Activated effector memory CD4-positive, alpha-beta T cell treated with anti-CD3 and anti-CD28 coated beads, Interleukin-2, amount 50 U/mL, for 16 hours (primary cell): Measurements from ENCODE around the gene HSP90AB1.
"Not testable (repeated sequence)": the region's sequence is repeated elsewhere in the genome, so short reads cannot be mapped to it uniquely, and the experiment has no call there.

ENCODE experiments used
- DNase-seq: peaks from one replicate; pipeline ENCODE4 v3.0.0-alpha.2; 2020

The HSP90AB1 gene

DNA sequence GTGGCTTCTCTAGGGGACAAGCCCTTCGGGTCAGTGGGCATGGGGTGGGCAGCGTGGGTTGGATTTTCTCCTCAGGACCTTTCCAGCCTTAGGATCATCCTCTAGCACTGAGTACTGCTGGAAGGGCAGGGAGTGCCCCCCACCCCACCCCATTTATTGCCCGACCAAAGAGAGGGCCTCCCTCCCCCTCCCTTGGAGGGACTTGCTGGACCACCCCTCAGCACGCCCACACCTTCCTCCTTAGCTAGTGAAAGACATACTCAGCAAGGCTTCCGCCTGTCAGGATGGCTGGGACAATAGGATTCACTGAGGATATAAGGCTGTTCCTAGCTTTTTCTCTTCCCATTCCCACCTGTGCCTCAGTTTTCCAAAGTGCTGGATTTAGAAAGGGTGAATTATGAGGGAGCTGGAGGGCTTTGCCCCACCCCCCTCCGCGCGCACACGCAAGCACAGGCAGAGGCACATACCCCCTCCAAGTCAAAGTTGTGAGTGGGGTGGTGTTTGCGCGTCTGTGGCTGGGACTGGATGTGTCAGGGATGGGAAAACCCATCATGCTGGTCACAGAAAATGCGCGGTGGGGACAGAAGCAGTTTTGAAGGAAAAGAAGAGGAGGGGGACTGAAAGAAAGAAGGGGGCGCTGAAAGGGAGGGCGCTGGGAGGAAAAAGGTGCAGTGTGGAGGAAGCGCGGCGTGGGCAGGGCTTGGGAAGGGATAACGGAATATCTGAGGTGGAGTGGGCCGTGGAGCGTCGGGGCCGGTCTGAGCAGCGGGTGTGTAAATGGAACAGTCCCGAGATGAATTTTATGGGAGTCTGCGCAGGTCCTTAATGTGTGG, 24.2 kb upstream of the HSP90AB1 start:
- no peak for DNase-seq

- peak; percentile 93 for DNase-seq
Observed at GRCh38 chr6:44223319-44224028, 23.4 kb upstream of the HSP90AB1 start, which contains the start of gene SLC29A1. Gene SLC29A1 (plus strand): TSS chr6:44223595. CDS start chr6:44227314, 3,719 bp downstream.

DNA sequence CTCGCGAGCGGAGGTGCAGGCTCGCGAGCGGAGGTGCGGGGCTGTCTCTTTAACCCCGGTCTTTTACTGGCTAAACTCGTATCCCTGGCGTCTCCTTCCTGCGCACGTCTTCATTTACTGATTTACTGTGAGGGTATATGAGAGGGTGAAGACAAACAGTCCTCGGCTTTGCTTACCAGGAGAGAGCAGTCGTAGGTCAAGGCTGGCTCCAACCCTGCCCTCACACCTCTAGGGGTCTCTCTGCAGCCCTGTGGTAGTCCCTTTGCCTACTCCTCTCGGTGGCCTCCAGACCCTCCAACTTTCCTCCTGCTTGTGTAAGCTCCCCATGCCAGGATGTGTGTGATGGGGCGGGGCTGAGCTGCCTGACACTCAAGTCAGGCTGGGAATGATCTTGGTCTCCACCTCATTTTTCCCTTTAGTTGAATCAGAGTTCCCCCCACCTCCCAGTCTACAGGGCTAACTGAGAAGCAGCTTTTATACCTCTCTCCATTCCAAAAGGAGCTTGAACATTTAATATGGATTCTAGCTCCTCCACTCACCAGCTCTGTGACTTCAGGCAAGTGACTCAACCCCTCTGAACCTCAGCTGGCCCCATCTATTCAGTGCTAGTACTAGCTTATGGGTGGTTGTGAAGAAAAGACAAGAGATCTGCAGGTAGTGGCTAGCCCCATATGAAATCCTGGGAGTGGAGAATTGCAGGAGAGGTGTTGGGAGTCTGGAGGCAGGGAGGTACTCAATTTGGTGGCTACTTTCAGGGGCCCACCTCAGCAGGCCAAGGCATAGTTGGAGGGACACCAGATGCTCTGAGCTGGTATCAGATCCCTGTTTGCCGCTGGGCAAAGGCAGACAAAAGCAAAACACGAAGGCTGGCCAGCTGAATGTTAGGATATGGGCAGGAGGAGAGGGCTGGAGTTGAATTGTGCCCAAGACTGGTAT, 22.6 kb upstream of the HSP90AB1 start:
- no peak for DNase-seq

GRCh38 chr6:44224965-44225305, 22.0 kb upstream of the HSP90AB1 start:
- no peak for DNase-seq

GRCh38 chr6:44225579-44226325, 21.1 kb upstream of the HSP90AB1 start:
- DNase-seq, result no peak

- DNase-seq, result no peak
Observed at GRCh38 chr6:44226368-44227147, 20.3 kb upstream of the HSP90AB1 start.

DNA sequence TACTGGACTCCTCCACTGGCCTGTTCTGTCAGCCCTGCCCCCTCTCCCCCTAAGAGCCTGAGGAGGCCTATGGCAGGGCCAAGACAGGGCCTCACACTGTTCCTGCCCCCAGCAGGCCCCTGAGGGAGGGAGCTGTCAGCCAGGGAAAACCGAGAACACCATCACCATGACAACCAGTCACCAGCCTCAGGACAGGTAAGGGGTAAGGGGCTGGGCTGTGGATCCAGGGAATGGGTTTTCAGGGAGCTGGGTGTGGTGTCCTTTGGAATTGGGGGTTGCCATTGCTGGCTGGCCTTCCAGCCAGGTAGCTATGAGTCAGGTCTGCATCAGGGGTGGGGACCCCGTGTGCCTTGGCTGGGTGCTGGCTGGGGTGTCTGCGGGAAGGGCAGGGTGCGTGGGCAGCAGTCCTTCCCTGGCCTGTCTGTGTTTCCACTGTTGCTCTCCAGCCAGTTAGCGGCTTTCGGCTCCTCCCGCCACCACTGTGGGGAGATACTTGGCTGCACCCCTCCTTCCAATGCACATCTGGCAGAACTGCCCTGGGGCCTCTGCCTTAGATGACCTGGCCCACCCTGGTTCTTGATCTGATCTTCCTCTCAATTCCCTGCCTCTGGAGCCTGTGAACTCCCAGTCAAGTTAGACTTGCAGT, 19.6 kb upstream of the HSP90AB1 start:
- DNase-seq, result no peak

DNA sequence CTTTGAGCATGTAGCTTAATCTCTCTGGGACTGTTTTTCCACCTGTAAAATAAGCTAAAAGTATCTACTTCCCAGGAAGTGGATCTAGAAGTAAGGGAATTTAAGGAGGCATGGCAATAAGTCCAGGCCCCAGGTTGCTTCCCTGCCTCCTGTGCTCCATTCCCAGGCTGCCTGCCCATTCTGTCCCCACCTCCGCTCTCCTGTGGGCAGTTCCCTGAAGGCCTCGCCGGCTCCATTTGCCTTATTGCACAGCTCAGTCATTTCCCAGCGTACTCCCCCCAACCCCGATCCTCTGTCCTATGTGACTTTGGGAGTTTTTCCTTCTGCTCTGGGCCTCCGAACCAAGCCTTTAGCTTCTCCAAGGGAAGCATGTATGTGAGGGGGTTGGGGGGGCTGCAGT, 18.9 kb upstream of the HSP90AB1 start:
- no peak for DNase-seq

DNA sequence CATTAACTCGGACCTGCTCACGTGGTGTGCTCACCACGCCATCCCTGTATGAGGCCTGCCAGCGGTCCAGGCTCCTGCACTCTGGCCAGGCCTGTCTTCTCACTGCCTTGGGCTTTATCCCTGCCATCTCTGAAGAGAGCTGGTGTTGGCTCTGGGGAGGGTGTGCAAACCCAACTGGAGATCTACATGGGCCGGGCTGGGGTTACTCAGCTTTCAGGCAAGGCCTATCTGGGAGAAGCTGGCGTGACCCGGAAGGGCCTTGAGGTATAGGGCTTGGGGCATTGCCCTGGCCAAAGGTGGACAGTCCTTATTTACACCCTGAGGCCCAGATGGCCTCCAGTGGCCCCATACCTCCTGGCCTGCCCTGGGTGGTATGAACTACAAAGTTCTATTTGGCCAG, 18.5 kb upstream of the HSP90AB1 start:
- DNase-seq, result no peak

GRCh38 chr6:44228836-44229235, 18.1 kb upstream of the HSP90AB1 start:
- no peak for DNase-seq

DNA sequence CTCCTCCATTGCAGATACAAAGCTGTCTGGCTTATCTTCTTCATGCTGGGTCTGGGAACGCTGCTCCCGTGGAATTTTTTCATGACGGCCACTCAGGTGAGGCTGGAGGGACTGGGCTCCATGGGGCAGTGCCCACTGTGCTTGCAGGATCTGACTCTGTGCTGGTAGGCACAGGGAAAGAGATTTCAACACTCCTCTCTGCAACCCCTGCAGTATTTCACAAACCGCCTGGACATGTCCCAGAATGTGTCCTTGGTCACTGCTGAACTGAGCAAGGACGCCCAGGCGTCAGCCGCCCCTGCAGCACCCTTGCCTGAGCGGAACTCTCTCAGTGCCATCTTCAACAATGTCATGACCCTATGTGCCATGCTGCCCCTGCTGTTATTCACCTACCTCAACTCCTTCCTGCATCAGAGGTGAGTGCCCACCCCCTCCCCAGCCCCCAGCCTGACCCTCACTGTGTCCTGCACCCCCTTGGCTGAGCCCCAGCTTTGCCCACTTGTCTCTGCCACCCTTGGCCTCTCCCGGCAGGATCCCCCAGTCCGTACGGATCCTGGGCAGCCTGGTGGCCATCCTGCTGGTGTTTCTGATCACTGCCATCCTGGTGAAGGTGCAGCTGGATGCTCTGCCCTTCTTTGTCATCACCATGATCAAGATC, 17.4 kb upstream of the HSP90AB1 start:
- no peak for DNase-seq

- DNase-seq, result no peak
Observed at GRCh38 chr6:44230034-44230675, 16.7 kb upstream of the HSP90AB1 start.

DNA sequence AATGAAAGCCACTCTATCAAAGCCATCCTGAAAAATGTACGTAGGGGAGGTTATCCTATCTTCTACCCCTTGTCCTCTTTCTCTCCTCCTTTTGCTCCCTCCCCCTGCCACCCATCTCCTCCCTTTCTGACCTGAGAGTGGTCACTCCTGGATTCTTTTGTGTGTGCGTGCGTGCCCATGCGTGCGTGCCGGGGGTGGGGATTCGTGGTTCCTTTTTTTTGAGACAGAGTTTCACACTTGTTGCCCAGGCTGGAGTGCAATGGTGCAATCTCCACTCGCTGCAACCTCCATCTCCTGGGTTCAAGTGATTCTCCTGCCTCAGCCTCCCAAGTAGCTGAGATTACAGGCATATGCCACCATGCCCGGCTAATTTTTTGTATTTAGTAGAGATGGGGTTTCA, 15.5 kb upstream of the HSP90AB1 start:
- DNase-seq, result not testable (repeated sequence)

- no peak for DNase-seq
Observed at GRCh38 chr6:44232676-44233566, 14.0 kb upstream of the HSP90AB1 start.

DNA sequence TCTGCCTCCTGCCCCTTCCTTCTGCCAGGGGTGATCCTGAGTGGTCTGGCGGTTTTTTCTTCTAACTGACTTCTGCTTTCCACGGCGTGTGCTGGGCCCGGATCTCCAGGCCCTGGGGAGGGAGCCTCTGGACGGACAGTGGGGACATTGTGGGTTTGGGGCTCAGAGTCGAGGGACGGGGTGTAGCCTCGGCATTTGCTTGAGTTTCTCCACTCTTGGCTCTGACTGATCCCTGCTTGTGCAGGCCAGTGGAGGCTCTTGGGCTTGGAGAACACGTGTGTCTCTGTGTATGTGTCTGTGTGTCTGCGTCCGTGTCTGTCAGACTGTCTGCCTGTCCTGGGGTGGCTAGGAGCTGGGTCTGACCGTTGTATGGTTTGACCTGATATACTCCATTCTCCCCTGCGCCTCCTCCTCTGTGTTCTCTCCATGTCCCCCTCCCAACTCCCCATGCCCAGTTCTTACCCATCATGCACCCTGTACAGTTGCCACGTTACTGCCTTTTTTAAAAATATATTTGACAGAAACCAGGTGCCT, 13.3 kb upstream of the HSP90AB1 start:
- DNase-seq, result no peak

DNA sequence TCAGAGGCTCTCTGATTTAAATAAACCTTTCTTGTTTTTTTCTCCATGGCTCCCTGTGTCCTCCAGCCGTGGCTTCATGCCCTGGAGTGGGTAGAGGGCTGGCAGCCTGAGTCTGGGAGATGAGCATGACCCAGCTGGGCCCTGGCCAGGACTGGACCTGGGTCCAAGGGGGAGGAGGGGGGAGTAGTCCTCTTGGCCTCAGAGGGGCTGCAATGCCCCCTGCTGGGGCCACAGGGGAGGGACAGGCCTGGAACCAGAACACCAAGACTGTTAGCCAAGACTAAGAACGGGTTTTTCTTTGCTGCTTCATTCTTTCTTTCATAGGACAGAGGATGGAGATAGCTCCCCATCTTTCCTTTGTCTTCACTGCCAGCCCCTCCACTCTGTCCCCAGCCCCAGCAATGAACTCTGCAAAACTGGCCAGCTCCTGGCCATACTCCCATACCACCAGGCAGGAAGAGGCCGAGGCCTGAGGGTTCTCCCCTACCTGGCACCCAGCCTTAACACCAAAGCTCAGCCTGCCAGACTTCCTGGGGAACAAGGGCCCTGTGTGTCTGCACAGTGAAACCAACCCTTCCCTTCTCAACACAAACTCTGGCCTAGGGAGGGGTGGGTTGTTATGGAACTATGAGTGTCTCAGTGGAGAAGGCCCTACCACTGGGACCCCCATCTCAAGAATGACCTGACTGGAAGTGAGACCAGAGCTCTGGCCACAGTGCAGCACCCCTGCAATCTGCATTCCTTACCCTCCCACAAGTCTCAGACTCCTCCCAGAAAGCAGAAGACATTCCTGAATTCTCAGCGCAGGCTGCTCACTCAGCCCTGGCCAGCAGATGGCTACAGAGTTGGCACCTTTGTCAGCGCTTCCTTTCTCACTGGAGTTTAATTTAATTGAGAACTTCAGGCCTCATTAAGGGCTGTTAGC, 12.5 kb upstream of the HSP90AB1 start:
- DNase-seq, result no peak

- no peak for DNase-seq
Observed at GRCh38 chr6:44235269-44235668, 11.6 kb upstream of the HSP90AB1 start.
